PFSK-1 (cell line): ENCODE measurements around the gene NUP62.

Source experiments
- SIN3A ChIP-seq: IDR thresholded peaks from 2 replicates; pipeline ENCODE4 v1.6.1; 2012; ENCODE audit warnings: mild to moderate bottlenecking, low read length, moderate library complexity, borderline replicate concordance; ENCODE audit not compliant: insufficient read depth
- TAF1 ChIP-seq: IDR thresholded peaks from 2 replicates; pipeline ENCODE4 v1.6.1; 2012; ENCODE audit warnings: low read length, control low read depth, borderline replicate concordance; ENCODE audit not compliant: insufficient read depth

DNA sequence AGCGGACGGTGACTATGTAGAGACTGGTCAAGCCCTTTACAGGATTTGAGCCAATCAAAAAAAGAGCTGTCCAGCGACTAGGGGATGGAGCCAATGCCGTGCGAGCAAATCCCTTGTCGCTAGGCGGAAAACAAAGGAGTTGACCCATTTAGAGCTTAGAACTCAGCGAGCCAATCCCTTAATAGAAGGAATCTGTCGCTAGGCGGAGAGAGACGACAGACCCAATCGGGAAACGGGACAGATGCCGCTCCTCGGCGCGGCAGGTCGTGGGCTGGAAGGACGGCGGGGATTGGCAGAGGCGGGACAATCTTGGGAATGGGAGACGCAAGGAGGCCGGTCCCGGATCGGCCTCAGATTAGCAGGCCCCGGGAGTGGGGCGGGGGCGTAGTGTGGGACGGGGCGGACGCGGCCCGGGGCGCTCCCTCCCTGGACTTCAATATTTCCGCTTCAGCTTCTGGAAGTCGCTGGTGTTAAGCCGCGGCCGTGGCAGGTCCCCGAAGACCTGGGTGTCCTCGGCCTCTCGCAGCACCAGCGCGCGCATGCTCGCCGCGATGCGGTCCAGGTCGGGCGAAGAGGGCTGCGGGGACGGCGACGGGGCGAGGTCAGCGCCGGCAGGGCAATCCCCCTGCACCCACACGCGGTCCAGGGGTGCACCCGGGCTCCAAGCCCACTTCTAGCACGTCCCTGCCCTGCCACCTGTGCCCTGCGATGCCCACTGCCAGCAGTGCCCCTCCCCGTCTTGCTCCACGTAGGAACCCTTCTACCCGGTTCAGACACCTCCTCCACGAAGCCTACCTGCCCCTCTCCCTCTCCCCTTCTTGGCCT is 59.6 kb downstream of the NUP62 start:
- TF ChIP-seq SIN3A (no peak), TAF1 (no peak; the same call in 1 of the 2 replicates)
